Measurements from ENCODE around the gene LILRB1.
"Not testable (repeated sequence)": the region's sequence is repeated elsewhere in the genome, so short reads cannot be mapped to it uniquely, and the experiment has no call there.

The LILRB1 gene

DNA sequence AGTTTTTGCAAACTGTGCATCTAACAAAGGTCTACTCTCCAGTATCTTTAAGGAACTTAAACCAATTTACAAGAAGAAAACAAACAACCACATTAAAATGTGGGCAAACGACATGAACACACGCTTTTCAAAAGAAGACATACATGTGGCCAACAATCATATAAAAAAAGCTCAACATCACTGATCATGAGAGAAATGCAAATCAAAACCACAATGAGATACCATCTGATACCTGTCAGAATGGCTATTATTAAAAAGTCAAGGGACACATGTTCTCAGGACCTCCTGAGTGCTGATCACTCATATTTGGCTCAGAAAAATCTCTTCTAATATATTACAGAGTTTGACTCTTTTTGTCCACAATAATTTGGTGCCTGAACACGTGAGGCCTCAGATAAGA, 14.2 kb upstream of the LILRB1 start:
- no peak for DNase-seq (ENCODE audit: low read depth)
- TF ChIP-seq, protein P1, sequence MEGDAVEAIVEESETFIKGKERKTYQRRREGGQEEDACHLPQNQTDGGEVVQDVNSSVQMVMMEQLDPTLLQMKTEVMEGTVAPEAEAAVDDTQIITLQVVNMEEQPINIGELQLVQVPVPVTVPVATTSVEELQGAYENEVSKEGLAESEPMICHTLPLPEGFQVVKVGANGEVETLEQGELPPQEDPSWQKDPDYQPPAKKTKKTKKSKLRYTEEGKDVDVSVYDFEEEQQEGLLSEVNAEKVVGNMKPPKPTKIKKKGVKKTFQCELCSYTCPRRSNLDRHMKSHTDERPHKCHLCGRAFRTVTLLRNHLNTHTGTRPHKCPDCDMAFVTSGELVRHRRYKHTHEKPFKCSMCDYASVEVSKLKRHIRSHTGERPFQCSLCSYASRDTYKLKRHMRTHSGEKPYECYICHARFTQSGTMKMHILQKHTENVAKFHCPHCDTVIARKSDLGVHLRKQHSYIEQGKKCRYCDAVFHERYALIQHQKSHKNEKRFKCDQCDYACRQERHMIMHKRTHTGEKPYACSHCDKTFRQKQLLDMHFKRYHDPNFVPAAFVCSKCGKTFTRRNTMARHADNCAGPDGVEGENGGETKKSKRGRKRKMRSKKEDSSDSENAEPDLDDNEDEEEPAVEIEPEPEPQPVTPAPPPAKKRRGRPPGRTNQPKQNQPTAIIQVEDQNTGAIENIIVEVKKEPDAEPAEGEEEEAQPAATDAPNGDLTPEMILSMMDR (IDR thresholded peaks at IDR 0.05; ENCODE audit: low read length, missing control alignments) = no peak
- H3K4me3 ChIP-seq (replicated peaks; ENCODE audit: low read depth, low read length) = no peak overlapping the region

DNA sequence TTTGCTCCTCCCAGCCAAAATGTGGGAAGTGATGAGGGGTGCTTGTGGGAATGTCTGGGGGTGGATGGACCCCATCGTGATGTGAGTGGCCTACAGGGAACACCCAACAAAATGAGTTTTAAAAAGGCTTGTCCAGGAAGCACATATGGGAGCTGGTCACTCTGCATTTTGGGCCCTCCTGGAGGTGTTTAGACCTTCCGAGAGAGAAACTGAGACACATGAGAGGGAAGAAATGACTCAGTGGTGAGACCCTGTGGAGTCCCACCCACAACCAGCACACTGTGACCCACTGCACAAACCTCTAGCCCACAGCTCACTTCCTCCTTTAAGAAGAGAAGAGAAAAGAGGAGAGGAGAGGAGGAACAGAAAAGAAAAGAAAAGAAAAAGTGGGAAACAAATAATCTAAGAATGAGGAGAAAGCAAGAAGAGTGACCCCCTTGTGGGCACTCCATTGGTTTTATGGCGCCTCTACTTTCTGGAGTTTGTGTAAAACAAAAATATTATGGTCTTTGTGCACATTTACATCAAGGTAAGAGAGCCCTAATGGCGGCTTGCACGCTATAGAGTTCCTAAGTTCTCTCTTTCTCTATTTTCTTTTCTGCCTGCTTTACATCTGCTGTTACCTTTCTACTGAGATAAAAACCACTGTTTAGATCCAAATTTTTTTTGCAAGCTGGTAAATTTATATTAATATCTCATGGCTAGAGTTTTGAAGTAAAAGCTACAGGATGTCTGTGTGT, 13.3 kb upstream of the LILRB1 start:
- TF ChIP-seq, protein P1 (IDR thresholded peaks at IDR 0.05; ENCODE audit: low read length, missing control alignments) = no peak
- no peak for DNase-seq (ENCODE audit: low read depth)
- no peak overlapping the region for H3K4me3 ChIP-seq (replicated peaks; ENCODE audit: low read depth, low read length)

DNA sequence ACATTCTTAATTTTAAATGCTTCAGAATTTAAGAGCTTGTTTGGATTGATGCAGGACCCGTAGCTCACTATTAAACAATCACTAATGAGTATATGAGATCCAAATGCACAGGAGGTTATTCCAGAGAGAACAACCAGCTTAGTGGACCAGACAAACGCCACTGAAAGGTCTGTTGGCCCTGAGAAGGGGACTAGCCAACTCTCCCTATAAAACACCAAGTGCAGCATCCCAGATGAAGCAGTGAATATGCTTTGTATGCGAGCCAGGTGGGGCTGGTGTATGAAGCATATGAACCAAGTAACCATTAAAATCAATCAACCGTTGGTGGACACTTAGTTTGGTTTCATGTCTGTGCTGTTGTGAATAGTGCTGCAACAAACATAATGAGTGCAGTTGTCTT, 9.8 kb upstream of the LILRB1 start:
- no peak overlapping the region for H3K4me3 ChIP-seq (replicated peaks; ENCODE audit: low read depth, low read length)
- no peak for DNase-seq (ENCODE audit: low read depth)
- TF ChIP-seq, protein P1 (IDR thresholded peaks at IDR 0.05; ENCODE audit: low read length, missing control alignments) = no peak

DNA sequence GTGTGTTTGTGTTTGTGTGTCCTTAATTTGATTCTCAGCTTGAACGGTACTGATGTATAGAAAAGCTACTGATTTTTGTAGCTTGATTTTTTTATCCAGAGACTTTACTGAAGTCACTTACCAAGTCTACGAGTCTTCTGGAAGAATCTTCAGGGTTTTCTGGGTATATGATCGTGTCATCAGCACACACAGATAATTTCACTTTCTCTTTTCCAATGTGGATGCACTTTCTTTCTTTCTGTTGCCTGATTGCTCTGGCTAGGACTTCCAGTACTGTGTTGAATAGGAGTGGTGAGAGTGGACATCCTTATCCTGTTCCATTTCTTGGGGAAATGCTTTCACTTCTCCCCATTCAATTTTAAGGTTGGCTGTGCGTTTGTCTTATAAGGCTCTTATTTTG, 7.9 kb upstream of the LILRB1 start:
- H3K4me3 ChIP-seq (replicated peaks; ENCODE audit: low read depth, low read length) = no peak overlapping the region
- DNase-seq (ENCODE audit: low read depth) = no peak
- TF ChIP-seq, protein P1 (IDR thresholded peaks at IDR 0.05; ENCODE audit: low read length, missing control alignments) = no peak

DNA sequence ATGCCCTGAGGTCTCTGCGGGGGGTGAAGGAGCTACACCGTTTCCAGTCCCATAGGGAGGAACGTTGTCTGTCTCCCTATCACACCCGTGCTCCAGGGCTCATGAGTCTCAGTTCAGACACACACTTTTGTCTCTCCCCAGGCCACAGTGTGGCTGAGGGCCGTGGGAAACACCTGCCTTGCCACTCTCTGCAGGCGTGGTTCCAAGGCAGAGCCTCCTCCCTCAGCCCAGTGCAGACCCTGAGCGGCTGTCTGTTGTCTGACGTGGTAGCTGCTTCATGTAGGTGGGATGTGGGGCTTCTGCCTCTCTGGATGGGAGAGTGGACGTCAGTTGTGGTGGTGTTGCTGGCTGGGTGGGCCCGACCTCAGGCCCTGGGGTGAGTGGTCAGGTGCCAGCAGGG, 6.0 kb upstream of the LILRB1 start:
- DNase-seq (ENCODE audit: low read depth) = not testable (repeated sequence)

DNA sequence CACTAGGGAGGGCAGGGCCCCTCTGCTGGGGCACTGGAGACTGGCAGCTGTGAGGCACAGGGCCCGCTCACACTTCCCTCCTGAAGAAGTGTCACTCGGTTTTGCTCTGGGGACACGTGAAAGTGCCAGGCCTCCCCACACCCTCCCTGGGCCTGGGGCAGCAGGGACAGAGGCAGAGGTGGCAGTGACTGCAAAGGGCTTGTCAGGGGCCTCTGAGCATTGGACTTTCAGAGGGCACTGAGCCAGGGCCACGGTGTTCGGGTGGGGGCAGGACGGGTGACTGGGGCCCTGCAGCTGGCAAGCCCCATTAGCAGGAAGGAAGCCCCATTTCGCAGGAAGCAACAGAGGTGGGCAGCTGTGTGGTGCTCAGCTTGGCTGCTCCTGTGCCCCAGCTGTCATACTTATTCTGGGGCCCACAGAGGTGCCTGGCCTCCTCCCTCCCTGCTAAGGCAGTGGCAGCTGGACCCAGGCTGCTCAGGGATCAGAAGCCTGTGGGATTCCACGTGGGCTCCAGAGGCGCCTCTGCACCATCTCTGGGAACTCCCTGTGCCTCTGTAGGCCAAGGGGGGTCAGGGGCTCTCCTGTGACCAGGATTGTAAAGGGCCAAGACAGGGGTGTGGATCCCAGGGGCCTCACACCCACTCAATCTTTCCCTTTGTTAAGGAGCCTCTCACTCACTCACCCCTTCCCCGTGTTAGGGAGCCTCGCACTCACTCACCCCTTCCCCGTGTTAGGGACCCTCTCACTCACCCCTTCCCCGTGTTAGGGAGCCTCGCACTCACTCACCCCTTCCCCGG, 5.2 kb upstream of the LILRB1 start:
- H3K4me3 ChIP-seq (replicated peaks; ENCODE audit: low read depth, low read length); DNase-seq (ENCODE audit: low read depth): not testable (repeated sequence)

More for the DNA sequence above, 6.0 kb upstream of the LILRB1 start:
- not testable (repeated sequence) for H3K4me3 ChIP-seq (replicated peaks; ENCODE audit: low read depth, low read length)

DNA sequence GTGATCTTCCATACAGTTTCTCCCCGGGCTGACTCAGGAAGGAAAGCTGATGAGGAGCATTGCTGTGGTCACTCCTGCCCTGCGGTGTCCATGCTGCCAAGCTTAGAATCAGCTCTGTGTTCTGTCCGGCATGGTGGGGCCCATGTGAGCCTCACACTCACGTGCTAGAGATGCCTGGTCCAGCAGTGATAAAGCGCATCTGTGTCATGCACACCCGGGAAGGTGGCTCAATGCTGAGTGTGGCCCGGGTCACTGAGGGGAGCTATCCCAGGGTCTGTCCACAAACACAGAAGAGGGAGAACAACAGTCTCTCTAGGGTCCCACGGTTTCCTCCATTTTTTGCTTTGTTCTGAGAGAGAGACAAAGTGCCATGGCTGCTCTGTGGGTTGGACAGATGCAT, 3.5 kb upstream of the LILRB1 start:
- H3K4me3 ChIP-seq (replicated peaks; ENCODE audit: low read depth, low read length) = no peak overlapping the region
- no peak for DNase-seq (ENCODE audit: low read depth)
- TF ChIP-seq, protein P1 (IDR thresholded peaks at IDR 0.05; ENCODE audit: low read length, missing control alignments) = no peak

DNA sequence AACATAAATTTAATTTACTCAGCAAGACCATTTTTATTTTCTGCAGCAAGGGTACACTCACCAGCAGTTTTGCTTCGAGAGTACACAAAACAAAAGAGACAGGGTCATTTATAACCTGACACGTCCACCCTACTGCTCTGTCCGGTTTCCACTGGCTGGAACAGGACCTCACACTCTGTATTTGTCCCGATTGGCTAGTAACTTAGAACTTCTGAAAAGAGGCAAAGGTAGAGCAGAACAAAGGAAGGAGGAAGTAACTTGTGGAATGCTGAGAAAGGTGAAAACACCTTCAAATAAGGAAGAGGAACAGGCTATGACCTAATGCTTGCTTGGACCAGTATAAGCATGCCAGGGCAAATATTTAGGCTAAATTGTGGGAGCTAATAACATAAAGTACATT, 2.4 kb upstream of the LILRB1 start:
- not testable (repeated sequence) for DNase-seq (ENCODE audit: low read depth); H3K4me3 ChIP-seq (replicated peaks; ENCODE audit: low read depth, low read length)
